GM18498 (cell line): ENCODE measurements around the gene ZMYND12.

Experiments
- ATAC-seq: cut with Tn5 transposase; IDR thresholded peaks from one replicate; pipeline ENCODE4 v1.9.1; 2021; ENCODE audit warnings: mild to moderate bottlenecking, moderate library complexity; ENCODE audit not compliant: unreplicated experiment

ZMYND12 gene

DNA sequence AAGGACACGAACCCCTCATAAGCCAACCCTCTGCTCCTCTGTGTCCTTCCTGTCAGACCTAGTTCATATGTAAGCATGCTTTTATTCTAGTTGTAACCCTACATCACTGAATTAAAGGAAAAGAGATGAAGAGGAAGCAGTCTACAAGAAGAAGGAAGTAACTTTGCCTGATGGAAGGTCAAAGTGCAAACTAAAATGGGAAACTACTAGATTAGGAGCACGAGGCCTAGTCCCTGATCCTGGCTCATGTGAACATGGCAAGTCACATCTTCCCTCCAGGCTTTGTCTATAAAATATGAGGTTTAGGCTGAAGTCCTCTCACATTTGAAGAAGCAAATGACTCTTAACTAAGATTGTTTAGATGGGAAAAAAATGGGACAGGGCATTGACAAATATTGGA, 13.2 kb downstream of the ZMYND12 start:
- no peak for ATAC-seq

DNA sequence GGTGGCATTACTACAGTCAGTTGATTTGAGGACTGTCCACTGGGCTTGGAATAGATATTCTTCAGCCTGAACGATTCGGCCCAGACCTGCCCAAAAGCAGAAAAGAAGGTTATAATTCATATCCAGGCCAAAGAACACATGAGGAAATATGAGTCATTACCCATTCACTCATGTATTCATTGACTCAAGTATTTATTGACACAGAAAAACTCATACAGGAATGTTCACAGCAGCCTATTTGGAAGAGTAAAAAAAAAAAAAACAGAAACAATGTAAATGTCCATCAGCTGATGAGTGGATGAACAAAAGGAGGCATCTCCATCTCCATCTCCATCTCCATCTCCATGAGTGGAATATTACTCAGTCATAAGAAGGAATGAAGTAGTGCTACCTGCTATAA, 15.9 kb downstream of the ZMYND12 start:
- ATAC-seq, result no peak

DNA sequence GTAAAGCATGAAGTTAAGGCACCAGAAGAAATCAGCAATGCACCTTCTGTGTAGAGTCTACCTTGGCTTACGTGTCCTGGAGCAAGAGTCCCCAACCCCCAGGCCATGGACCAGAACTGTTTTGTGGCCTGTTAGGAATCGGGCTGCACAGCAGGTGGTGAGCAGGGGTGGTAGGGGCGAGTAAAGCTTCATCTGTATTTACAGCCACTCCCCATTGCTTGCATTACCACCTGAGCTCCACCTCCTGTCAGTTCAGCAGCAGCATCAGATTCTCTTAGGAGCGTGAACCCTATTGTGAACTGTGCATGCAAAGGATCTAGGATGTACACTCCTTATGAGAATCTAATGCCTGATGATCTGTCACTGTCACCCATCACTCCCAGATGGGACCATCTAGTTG, 21.5 kb downstream of the ZMYND12 start:
- ATAC-seq, result no peak

DNA sequence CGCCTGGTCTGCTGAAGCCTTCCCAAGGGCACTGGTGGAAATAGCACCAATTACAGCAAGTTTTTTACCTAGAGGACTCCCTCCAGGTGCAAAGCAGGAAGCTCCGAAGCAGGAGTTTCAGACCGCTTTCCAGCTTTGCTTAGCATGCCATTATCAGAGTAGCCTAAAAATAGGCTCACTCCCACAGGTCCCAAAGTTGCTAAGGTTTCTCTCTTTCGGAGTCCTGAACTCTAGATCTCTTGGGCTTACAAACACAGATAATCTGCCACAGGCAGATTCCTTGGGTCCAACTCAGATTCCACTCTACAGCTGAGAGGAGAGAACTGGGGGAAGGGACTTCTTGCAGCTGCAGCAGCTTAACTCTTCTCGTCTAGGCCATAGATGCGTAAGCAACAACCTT, 22.5 kb downstream of the ZMYND12 start:
- no peak for ATAC-seq

DNA sequence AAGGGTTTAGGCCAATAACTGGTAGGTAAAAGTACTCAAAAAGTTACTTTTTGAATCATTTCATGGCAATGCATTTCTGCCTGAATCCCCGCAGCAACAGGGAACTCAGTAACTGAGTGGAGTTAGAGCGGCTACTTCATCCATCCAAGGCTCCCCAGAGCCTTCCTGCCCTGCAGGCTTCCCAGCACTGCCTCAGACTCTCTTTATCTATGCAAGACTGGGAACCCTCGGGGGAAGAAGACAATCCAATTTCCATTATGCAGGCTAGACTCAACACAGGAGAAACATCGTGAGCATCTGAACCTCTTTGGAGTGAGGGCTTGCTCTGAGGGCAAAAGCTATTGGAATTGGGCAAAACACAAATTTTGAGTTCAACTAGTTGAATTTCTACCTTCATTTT, 23.1 kb downstream of the ZMYND12 start:
- no peak for ATAC-seq

DNA sequence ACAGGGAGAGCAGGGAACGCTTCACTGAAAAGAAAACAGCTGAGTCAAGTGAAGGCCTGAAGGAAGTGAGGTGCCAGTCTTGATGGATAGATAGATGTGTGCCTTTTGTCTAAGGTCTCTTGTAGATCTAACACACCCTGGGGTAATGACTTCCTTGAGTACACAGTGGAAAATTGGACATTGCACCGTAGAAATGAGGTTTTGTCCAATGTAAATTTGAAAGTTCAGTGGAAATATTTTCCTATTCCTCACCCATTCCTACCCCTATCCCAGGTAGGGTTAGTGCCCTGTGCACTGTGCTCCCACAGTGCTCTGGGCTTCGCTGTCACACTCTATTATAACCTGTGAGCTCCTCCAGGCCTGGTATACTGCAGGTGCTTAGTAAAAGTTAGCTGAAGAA, 24.3 kb downstream of the ZMYND12 start:
- ATAC-seq, result no peak

DNA sequence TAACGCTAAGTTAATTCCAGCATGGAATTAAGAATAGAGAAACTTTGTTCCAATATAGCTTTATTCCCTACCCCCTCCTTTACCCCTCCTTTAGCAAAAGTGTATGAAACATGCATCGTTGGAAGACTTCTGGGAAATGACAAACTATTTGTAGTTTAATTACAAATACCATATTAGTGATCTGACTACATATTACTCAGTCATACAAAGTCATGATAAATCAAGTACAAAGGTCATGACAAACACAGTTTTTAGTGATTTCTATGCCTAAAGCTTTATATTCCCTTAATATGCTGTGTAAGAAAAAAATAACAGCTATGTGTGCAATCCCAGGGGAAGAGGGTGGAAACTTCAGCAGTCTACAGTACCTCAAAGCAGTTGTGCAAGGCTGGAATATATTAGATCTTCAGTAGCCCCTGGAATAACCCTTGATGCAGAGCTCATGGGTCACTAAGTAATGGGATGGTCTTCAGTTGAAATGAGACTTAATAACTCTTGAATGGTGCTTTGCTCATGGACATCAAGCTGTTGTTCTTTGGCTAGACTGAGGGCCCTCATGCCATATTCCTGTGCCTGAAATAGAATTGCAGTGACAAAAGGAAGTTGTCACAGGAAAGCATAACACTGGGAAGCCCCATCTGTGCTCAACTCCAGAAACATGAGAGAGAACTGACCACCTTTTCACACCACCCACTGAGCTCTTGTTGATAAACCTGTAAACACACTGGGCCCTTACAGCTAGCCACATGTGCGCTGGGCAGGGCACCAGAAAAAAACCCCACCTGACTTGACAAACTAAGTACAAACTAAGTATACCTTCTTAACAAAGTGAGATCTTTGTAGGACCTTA, 25.3 kb downstream of the ZMYND12 start:
- no peak for ATAC-seq

DNA sequence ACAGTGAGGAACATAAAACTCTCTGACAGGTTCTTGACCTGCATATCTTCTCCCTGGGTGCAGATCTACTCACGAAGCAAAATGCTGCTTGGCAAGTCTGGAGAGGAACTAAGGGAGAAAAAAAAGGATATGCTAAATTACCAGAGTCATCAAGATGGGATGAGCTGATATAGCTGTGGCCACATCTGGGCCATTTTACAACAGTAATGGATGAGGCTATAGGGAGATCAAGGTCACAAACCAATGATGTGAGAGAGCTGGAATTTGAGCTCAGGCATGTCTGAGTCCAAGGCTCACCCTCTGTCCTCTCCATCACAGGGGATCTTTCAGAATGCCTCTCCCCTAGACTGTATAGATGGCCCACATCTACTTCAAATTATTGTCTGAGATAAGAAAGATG, 26.2 kb downstream of the ZMYND12 start:
- ATAC-seq, result no peak

DNA sequence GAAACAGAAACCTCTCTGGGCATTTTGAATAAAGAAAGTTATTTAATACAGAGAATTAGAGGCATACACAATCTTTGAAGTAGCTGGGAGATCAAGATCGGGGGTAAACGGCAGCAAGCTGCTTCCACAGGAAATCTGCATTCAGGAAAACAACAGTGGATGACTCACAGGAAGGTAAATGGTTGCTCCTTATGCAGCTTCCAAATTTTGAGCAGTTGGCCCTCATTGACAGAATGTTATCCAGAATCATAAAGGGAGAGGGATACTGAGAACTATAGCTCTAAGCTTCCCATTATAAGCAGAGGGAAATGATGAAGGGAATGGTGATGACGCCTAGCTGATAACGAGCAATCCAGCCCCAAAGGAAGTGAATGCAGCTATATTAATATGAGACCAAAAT, 28.6 kb downstream of the ZMYND12 start:
- ATAC-seq, result no peak

DNA sequence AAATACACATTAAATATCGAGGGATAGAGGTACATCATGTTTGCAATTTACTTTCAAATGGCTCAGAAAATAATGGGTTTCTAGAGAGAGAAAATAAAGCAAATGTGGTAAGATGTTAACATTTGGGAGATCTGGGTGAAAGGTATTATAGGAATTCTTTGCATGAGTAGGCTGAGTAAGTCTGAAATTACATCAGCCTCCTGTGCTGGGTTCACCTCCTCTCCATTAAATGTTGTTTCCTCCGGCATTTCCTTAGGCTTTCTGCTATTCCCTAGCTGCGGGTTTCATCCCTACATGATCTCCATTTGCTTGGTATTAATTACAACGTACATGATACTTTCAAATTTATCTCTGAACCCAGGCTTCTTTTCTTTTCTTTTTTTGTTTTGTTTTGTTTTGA, 31.6 kb downstream of the ZMYND12 start:
- no peak for ATAC-seq

DNA sequence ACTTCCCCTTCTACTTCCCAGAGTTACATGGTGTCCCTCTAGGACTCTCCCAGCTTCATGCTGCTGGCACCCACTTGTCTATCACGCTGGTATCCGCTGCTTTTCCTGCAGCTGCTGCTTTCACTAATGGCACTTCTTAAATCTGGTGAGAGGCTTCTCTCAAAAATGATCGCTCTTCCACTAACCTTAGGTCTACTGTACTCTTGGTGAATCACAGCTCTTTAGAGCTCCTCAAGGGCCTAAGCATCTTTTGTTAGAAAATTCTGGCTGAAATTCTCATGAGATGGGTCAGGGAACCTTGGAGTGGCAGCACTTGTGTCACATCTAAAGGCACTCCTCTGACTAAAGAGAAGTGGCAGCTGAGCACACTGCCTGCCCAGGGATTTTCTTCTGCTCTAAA, 32.1 kb downstream of the ZMYND12 start:
- ATAC-seq, result no peak

DNA sequence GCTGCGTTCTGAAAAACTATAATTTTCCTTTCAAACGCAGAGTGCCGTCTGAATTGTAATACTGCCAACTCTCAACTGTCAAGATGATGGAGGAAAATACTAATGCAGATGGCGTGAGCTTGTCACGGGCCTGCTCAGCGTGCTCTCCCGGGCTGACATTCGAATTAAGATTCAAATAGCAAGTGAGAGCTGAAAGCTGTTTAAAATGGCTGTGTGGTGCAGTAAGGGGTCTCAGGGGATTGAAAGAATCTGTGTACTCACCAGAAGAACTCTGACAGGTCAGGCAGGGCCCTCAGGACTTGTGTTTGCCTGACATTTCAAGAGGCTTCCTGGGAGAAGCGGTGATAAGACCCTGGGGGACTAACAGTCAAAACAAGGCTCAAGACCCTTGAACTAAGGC, 33.1 kb downstream of the ZMYND12 start:
- no peak for ATAC-seq

DNA sequence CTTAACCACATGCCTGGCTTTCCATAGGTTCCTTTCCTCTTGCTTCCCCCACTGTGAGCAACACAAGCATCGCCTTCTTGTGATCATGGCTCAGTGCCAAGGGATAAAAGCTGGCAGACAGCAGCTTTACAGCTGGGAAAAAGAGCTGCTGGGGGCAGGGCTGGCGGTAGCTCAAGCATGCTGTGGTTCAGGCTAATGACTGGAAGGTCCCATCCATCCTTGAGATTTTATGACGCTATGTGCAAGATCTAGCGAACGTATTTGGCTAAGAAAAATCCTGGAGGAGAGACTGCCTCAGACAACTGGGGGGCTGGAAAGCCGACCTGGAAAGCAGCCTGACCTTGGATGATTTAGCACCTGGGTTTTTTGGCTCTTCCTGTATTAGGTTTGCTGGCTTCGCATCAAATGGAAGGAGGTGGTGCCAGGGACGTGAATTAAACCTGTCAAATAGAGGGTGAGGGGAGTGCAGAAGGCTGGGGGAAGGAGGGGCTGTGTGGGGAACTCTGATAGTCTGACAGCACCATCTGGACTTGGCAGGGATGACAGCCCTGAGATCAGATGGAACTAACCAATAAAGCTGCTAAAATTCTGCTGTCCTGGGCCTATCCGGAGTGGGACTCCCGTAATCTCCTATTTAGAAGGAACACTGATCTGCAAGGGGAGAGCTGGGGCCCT, 34.8 kb downstream of the ZMYND12 start:
- ATAC-seq, result no peak

DNA sequence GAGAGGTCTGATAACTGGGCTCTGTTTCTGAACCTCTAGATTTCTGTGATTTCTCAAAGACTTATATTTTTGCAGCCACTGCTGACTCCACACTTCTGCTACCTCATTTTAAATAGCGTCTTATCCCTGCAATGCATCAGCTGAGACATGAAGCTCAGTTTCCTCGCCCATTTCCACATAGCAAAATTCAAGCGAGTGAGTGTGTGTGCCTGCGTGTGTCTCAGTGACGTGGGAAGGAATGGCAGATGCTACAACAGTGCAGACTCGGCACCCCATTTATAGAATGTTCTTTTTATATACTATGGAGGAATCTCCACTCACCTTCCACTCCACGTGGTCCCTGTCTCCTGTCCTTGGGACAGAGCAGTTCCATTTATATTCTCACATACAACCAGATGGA, 35.7 kb downstream of the ZMYND12 start:
- no peak for ATAC-seq

DNA sequence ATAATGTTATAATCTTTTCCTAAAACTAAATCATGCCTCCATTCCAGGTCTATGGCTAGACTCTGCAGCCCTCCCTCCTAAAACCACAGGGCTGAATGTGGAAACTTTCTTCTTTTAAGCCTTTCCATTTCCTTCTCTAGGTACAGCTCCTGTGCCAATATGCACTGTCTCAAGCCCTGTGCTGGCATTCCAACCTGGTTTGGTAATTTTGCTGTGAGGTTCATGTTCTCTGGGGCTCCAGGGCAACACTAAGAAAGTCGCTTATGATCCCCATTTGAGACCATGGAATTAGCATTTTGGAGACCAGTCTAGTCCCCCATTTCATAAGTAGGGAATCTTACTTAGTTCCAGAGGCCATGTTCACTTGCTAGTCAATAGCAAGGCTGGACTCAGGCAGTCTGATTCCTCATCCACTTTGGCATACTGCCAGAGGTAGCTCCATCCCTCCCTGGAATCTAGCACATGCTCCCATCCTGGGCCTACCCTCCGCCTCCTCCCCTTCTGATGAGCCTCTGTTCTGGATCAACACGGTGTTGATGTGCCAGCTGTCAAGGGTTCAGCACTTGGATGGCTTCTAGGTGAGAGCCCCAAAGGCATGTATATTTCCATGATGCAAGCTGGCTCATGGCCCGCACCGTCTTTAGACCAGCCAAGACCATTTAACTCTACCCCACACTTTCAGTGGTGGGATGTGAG, 36.5 kb downstream of the ZMYND12 start:
- ATAC-seq, result no peak

DNA sequence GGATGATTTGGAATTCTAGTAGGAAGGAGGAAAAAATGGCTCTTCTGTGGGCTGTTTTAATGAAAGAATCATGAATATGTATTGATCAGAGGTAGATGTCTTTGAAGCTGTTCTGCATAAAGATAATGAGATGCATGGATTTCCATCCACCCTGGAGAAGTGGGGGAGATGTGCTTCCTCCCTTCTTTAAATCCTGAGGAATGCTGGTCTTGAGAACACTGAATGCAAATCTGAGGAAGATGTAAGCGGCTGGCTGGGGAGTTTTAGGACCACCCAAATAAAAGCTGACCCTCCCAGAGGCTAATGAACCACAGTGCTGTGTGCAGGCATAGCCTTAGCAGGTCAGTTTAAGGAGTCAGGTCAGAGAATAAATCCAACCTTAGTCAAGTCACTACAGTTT, 37.3 kb downstream of the ZMYND12 start:
- no peak for ATAC-seq

DNA sequence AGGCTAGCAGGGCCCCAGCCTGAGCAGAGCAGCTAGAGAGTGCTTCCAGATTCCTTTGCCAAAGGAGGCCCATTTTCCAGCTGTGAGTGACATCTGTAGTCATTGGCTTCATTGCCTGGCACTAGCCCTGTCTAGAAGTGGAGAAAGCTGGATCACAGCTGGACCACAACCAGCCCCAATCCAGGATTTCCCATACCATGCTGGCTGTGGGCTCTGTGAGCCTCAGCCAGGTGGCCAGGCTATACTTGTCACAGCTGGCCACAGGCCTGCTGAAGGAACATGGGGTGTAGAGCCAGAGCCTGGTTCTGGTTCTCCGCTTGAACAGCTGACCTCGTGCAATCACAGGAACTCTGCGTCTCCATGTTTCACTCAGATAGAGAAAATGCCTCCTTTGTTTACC, 38.7 kb downstream of the ZMYND12 start:
- no peak for ATAC-seq

DNA sequence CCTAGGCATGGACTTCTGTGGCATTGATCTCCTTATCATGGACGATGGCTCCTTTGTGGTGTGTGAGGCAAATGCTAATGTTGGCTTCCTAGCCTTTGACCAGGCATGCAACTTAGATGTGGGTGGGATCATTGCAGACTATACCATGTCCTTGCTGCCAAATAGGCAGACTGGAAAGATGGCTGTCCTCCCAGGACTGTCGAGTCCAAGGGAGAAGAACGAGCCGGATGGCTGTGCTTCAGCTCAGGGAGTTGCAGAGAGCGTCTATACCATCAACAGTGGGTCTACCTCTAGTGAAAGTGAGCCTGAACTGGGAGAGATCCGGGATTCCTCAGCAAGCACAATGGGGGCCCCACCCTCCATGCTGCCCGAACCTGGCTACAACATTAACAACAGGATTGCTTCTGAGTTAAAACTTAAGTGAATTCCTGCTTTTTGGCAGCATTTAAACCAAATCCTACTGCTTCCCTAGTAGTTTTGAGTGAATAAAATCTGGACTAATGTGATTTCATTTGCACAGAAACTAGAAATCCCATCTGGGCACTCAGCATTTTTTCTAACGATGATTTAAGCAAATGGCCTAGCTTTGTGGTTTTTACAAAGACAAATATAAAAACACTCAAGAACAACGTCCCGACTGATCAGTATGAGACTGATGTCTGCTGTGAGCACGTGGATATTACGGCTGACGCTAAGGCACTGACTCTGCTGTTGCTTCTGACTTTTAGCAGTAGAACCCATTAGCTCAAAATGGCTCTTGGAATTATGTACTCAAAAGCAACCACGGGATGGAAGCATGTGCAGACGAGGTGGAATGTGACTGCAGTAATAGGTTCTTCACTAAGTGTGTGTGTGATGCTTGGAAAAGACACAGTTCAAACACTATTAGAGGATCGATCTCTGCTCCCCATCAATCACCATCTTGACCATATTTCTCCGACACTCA, 41.0 kb downstream of the ZMYND12 start:
- no peak for ATAC-seq

DNA sequence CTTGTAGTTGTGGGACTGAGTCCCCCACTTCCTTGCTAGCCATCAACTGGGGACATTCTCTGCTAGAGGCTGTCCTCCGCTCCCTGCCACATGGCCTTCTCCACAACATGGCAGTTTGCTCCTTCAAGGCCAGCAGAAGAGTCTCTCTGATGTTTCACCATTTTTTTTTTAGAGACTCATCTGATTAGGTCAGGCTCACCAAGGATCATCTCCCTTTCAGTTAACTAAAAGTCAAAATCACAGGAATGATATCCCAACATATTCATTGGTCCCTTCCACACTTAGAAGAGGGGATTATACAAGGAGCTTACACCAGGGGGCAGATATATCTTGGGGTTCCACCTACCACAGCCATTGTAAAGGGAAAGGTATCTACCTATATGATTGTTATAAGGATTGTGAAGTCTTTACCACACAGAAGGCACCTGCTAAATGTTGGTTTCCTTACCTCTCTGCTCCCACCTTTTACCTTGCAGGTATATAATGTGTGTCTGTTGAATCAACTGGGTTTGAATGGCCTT, 51.9 kb downstream of the ZMYND12 start:
- ATAC-seq, result no peak

DNA sequence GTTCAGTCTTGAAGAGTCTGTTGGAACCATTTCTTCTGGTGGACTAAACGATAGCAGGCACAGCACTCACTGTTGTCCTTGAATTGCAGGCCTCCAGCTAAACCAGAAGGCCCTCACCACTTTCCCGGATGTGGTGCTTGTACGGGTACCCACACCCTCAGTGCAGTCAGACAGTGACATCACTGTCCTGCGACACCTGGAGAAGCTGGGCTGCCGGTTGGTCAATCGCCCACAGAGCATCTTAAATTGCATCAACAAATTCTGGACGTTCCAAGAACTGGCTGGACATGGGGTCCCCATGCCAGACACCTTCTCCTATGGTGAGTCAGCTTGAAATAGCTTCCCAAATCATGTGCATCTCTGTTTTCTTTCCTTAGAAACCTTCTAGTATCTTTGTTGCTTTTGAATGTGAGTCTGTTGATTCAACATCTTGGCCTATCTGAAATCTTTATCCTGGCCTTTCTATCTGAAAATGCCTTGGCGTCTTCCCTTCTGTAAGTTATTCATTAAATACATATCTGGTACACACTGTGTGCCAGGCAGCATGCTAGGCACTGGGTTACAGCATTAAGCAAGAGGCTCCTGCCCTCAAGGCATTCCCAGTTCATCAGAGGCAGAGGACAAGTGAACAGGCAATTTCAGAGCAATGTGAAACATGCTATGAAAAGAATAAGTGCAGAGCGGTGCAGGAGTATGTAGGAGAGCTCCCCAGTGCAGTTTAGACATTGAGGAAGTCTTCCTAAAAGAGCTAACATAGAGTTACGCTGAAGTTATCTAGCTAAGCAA, 56.3 kb downstream of the ZMYND12 start:
- no peak for ATAC-seq
